IMR-90 (cell line): ENCODE data around the gene HCFC1. TPM values are rescaled to one million over a fixed set of nuclear protein-coding genes. Genes with fewer than 3 reads are reported as not detected.

Source experiments
- ATAC-seq: fragments of 200-7000 bp; cut with Tn5 transposase; 2 replicates; pipeline ENCODE4 v1.9.1; 2020; ENCODE audit warnings: low read depth, mild to moderate bottlenecking, moderate library complexity
- BruUV-seq: library from RNA; stranded (reverse); fragments of 400-500 nt; replicated peaks from 2 replicates; lab custom pipeline; 2021; lab: Mats Ljungman, UMichigan
- CTCF ChIA-PET: fragments of 300-600 bp; formaldehyde crosslinking; extraction: SDS; loops from one replicate; lab custom pipeline; 2021; ENCODE audit warnings: antibody characterized with exemption; lab: Yijun Ruan, JAX
- POLR2A ChIA-PET: fragments of 300-600 bp; sonication (Branson Sonifier 250); formaldehyde crosslinking; loops from one replicate; lab custom pipeline; 2022; ENCODE audit warnings: antibody characterized with exemption; ENCODE audit not compliant: unreplicated experiment; lab: Charles Lee
- DNase-seq: peaks from one replicate; pipeline ENCODE4 v3.0.0; 2013
- H2AFZ ChIP-seq: replicated peaks from 2 replicates; pipeline ENCODE3; 2013; ENCODE audit warnings: low read length, mild to moderate bottlenecking; ENCODE audit not compliant: poor library complexity
- H2AK5ac ChIP-seq: 2 replicates; pipeline ENCODE4 v1.6.1; 2013; ENCODE audit warnings: low read depth, low read length, inconsistent platforms
- H2AK9ac ChIP-seq: replicated peaks from 2 replicates; pipeline ENCODE3; 2013; ENCODE audit warnings: mild to moderate bottlenecking, low read depth, low read length, moderate library complexity; ENCODE audit not compliant: poor library complexity
- H2BK120ac ChIP-seq: 2 replicates; pipeline ENCODE4 v1.6.1; 2013; ENCODE audit warnings: low read depth, low read length, inconsistent platforms
- H2BK15ac ChIP-seq: 3 replicates; pipeline ENCODE4 v1.6.1; 2013; ENCODE audit warnings: low read depth, low read length, inconsistent platforms
- H2BK20ac ChIP-seq: 2 replicates; pipeline ENCODE4 v1.6.1; 2013; ENCODE audit warnings: low read depth, mild to moderate bottlenecking, inconsistent platforms, low read length, moderate library complexity
- H2BK5ac ChIP-seq: 2 replicates; pipeline ENCODE4 v1.6.1; 2013; ENCODE audit warnings: mild to moderate bottlenecking, low read depth, low read length, inconsistent platforms; ENCODE audit not compliant: poor library complexity, severe bottlenecking
- H3K14ac ChIP-seq: replicated peaks from 2 replicates; pipeline ENCODE4 v1.6.1; 2013; ENCODE audit warnings: low read depth, low read length, inconsistent platforms
- H3K18ac ChIP-seq: 2 replicates; pipeline ENCODE4 v1.6.1; 2013; ENCODE audit warnings: low read depth, low read length, control low read depth
- H3K23ac ChIP-seq: 2 replicates; pipeline ENCODE4 v1.6.1; 2013; ENCODE audit warnings: low read depth, low read length, inconsistent platforms
- H3K27ac ChIP-seq: 2 replicates; pipeline ENCODE4 v1.5.1; 2013; ENCODE audit warnings: mild to moderate bottlenecking, control low read depth, low read length; ENCODE audit not compliant: insufficient read depth
- H3K27me3 ChIP-seq: 2 replicates; pipeline ENCODE4 v1.6.1; 2013; ENCODE audit warnings: low read length; ENCODE audit not compliant: control insufficient read depth, insufficient read depth
- H3K36me3 ChIP-seq: 2 replicates; pipeline ENCODE4 v1.6.1; 2013; ENCODE audit warnings: low read length, mixed read lengths; ENCODE audit not compliant: control insufficient read depth, insufficient read depth
- H3K4ac ChIP-seq: 2 replicates; pipeline ENCODE4 v1.6.1; 2013; ENCODE audit warnings: low read depth, low read length, inconsistent platforms
- H3K4me1 ChIP-seq: 2 replicates; pipeline ENCODE4 v1.6.1; 2013; ENCODE audit warnings: low read length, mixed read lengths; ENCODE audit not compliant: control insufficient read depth, insufficient read depth
- H3K4me2 ChIP-seq: 2 replicates; pipeline ENCODE4 v1.6.1; 2013; ENCODE audit warnings: low read depth, mild to moderate bottlenecking, control low read depth, low read length, moderate library complexity
- H3K4me3 ChIP-seq: 2 replicates; pipeline ENCODE4 v1.5.1; 2013; ENCODE audit warnings: low read depth, mild to moderate bottlenecking, control low read depth, low read length, moderate library complexity; ENCODE audit not compliant: insufficient read depth
- H3K56ac ChIP-seq: 2 replicates; pipeline ENCODE4 v1.6.1; 2013; ENCODE audit warnings: low read length, inconsistent platforms; ENCODE audit not compliant: insufficient read depth; ENCODE audit errors: extremely low read depth
- H3K79me1 ChIP-seq, 2 experiments: 2 replicates each; pipeline ENCODE4 v1.6.1; 2013; ENCODE audit warnings: low read length in 2 of 2, inconsistent platforms in 1 of 2, low read depth in 1 of 2
- H3K9ac ChIP-seq: 2 replicates; pipeline ENCODE4 v1.6.1; 2013; ENCODE audit warnings: low read depth, low read length, control low read depth
- H3K9me1 ChIP-seq: 2 replicates; pipeline ENCODE4 v1.6.1; 2013; ENCODE audit warnings: low read length, inconsistent platforms; ENCODE audit not compliant: insufficient read depth
- H3K9me3 ChIP-seq: 2 replicates; pipeline ENCODE4 v1.6.1; 2013; ENCODE audit warnings: low read length; ENCODE audit not compliant: control insufficient read depth, insufficient read depth
- H4K20me1 ChIP-seq: 2 replicates; pipeline ENCODE4 v1.6.1; 2013; ENCODE audit warnings: low read length, inconsistent platforms; ENCODE audit not compliant: insufficient read depth
- H4K5ac ChIP-seq: 2 replicates; pipeline ENCODE4 v1.6.1; 2013; ENCODE audit warnings: mild to moderate bottlenecking, low read depth, low read length, control low read depth
- H4K8ac ChIP-seq, 2 experiments: 2 replicates each; pipeline ENCODE4 v1.6.1; 2013; ENCODE audit warnings: low read depth in 2 of 2, low read length in 2 of 2, control low read depth in 1 of 2, inconsistent platforms in 1 of 2
- H4K91ac ChIP-seq: 2 replicates; pipeline ENCODE4 v1.6.1; 2013; ENCODE audit warnings: low read depth, low read length, inconsistent platforms; ENCODE audit not compliant: insufficient read depth
- CEBPB ChIP-seq: IDR thresholded peaks from 2 replicates; pipeline ENCODE4 v1.6.1; 2012; ENCODE audit warnings: low read depth, low read length, improper control_type of control experiment
- CHD1 ChIP-seq: IDR thresholded peaks from 2 replicates; pipeline ENCODE4 v1.6.1; 2012; ENCODE audit warnings: low read depth, low read length, improper control_type of control experiment
- WGBS, 2 experiments: methylation state at CpG; one replicate each; pipeline versions ENCODE4 v1.1.5 to v1.1.7; 2013; ENCODE audit warnings: missing lambda C conversion rate in 2 of 2; ENCODE audit not compliant: insufficient read length in 1 of 2; ENCODE audit errors: extremely low coverage in 2 of 2; 5-methylcytosine and 5-hydroxymethylcytosine counted together
- dilution Hi-C: fragments of 300-500 bp; cut with HindIII; formaldehyde crosslinking; loops from one replicate; pipeline ENCODE4 v1.14.3; 2018; ENCODE audit warnings: low sequenced_read_pairs; ENCODE audit not compliant: unreplicated experiment
- in situ Hi-C: fragments of 300-500 bp; cut with MboI; formaldehyde crosslinking; loops from 3 replicates; pipeline ENCODE4 v1.14.3; 2019; ENCODE audit warnings: low sequenced_read_pairs, inconsistent platforms, mixed read lengths
- intact Hi-C: fragments of 100-400 bp; cut with micrococcal nuclease; formaldehyde crosslinking; loops from 2 replicates; pipeline ENCODE4 v1.10.0; 2022
- polyA plus RNA-seq, 3 experiments: library from polyadenylated mRNA; depleted of rRNA; stranded (reverse); fragments of >200 nt; gene quantifications; 2 replicates each; pipeline ENCODE4 v1.2.3, GENCODE V29; 2012; ENCODE audit warnings: low replicate concordance in 1 of 3
- total RNA-seq: library from RNA; depleted of rRNA; stranded (reverse); fragments of >200 nt; gene quantifications from 2 replicates; pipeline ENCODE4 v1.2.3, GENCODE V29; 2012
- TF ChIP-seq, protein P1 (sequence below): conservative IDR thresholded peaks from 2 replicates; pipeline ENCODE4 v1.5.1; 2012; ENCODE audit warnings: mild to moderate bottlenecking, low read depth, low read length, improper control_type of control experiment

HCFC1 gene
- total and polyA plus RNA-seq, 2 of the 4 experiments (the other 2 are of a cell fraction): 3.2 to 17.6 TPM

GRCh38 chrX:153930011-153930910, 41.4 kb downstream of the HCFC1 start (continued):
- TF ChIP-seq CHD1: no peak

GRCh38 chrX:153929576-153929975, 42.0 kb downstream of the HCFC1 start:
- no peaks in the 10 kb centered on the region; the same call in 1 of the 2 replicates for H3K27me3 ChIP-seq
- no peaks in the 10 kb centered on the region; the same call in 1 of the 2 replicates for H3K9me1 ChIP-seq
- 100% methylated on average over 1 of the region's 10 CpGs; no CpG with 5 or more reads in 1 of the 2 experiments for WGBS, 2 experiments
- POLR2A ChIA-PET: no interaction called here
- no peak overlapping the region for H2AK5ac ChIP-seq
- no peak overlapping the region for H3K4ac ChIP-seq
- in situ Hi-C loops (no loop called here), intact Hi-C loops (loop anchor here (5.0 kb wide), 1 partner anchor 137 kb away; the partner anchor contains the start of genes IDH3G and SSR4), dilution Hi-C loops (no loop called here)
- BruUV-seq: no TSS peak
- H3K4me3 ChIP-seq: no peak overlapping the region
- peaks cover 20% of the 10 kb centered on the region for H4K20me1 ChIP-seq
- no peak overlapping the region for H3K14ac ChIP-seq
- no peak overlapping the region for H3K9ac ChIP-seq
- no peak overlapping the region for H2AK9ac ChIP-seq
- TF ChIP-seq CHD1: no peak
- no peak for TF ChIP-seq CEBPB
- TF ChIP-seq, protein P1, sequence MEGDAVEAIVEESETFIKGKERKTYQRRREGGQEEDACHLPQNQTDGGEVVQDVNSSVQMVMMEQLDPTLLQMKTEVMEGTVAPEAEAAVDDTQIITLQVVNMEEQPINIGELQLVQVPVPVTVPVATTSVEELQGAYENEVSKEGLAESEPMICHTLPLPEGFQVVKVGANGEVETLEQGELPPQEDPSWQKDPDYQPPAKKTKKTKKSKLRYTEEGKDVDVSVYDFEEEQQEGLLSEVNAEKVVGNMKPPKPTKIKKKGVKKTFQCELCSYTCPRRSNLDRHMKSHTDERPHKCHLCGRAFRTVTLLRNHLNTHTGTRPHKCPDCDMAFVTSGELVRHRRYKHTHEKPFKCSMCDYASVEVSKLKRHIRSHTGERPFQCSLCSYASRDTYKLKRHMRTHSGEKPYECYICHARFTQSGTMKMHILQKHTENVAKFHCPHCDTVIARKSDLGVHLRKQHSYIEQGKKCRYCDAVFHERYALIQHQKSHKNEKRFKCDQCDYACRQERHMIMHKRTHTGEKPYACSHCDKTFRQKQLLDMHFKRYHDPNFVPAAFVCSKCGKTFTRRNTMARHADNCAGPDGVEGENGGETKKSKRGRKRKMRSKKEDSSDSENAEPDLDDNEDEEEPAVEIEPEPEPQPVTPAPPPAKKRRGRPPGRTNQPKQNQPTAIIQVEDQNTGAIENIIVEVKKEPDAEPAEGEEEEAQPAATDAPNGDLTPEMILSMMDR: no peak
- DNase-seq (no peak), ATAC-seq (no peak)
- H3K56ac ChIP-seq: no peak overlapping the region
- no peak overlapping the region for H2BK5ac ChIP-seq
- no peak overlapping the region for H2AFZ ChIP-seq
- H2BK15ac ChIP-seq: no peak overlapping the region
- H3K36me3 ChIP-seq: peaks cover 23% of the 10 kb centered on the region
- H3K4me1 ChIP-seq: peaks cover 2% of the 10 kb centered on the region
- H3K18ac ChIP-seq: no peak overlapping the region
- H3K27ac ChIP-seq: no peak overlapping the region
- CTCF ChIA-PET: no interaction called here
- no peaks in the 10 kb centered on the region for H3K9me3 ChIP-seq
- no peak overlapping the region for H4K8ac ChIP-seq
- no peak overlapping the region for H3K23ac ChIP-seq
- no peak overlapping the region for H2BK120ac ChIP-seq
- no peak overlapping the region for H3K4me2 ChIP-seq
- no peak overlapping the region for H4K5ac ChIP-seq
- peaks cover 4 to 16% of the 10 kb centered on the region in 2 experiments; a peak in 2 of 4 replicates for H3K79me1 ChIP-seq
- H4K91ac ChIP-seq: no peak overlapping the region
- no peak overlapping the region for H2BK20ac ChIP-seq
